NCI-H2029 treated with DMSO at 0.1 percent for 48 hours (cell line): ENCODE data around the gene FAF1.

Source experiments
- DNase-seq: peaks from one replicate; lab custom pipeline; 2025; lab: John Stamatoyannopoulos, UW

The FAF1 gene

DNA sequence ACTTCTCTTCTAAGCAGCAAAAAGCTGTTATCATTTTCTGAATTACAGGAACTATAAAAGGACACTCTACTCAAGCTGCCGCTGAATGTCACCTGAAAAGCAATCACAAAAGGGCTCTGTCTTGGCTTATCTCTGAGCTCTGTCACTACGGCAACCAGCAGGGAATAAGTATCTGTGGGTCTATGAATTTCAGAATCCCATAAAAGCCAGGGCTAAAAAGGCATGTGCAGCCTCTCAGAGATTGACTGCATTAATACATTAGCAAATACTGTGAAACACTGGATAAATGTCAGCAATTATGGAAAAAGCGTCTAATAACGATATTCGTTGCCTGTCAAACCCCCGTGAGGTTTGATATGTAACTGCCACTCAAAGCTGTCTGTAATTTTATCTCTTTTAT is 326.6 kb downstream of the FAF1 start:
- DNase-seq = peak; percentile 92

- DNase-seq = no peak
These were observed 328.9 kb downstream of the FAF1 start for GRCh38 chr1:50631161-50631560.

GRCh38 chr1:50622259-50622658 is 337.8 kb downstream of the FAF1 start:
- no peak for DNase-seq

- DNase-seq = peak; percentile 54
These were observed 339.3 kb downstream of the FAF1 start for GRCh38 chr1:50620680-50621329.

DNA sequence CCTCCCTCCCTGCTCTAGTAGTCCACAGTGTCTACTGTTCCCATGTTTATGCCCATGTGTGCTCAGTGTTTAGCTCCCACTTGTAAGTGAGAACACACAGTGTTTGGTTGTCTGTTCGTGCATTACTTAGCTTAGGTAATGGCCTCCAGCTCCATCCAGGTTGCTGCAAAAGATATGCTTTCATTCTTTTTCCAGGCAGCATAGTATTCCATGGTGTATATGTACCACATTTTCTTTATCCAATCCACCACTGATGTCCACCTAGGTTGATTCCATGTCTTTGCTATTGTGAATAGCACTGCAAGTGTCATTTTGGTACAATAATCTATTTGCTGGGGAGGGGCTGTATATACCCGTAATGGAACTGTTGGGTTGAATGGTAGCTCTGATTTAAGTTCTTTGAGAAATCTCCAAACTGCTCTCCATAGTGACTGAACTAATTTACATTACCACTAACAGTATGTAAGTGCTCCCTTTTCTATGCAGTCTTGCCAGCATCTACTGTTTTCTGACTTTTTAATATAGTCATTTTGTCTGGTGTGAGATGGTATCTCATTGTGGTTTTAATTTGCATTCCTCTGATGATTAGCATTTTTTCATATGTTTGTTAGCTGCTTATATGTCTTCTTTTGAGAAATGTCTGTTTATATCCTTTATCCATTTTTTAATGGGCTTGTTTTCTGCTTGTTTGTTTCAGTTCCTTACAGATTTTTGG is 344.9 kb downstream of the FAF1 start:
- no peak for DNase-seq

DNA sequence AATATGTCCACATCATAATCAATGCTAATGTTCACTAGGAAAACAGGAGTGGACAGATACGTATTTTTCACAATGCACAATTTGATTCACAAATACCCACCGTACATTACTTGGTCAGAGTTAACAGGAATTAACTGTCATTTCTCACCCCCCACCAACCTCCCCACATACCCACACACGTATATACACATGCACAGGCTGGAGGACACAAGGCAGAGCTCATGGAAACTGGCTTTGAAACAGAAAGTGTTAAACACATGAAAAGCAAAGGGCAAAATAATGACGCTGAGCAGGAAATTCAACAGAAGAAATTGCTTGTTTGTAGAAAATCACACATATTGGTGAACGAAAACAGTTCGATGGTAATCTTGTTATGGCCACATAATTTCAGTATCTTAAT is 348.4 kb downstream of the FAF1 start:
- no peak for DNase-seq

GRCh38 chr1:50610563-50610962 is 349.5 kb downstream of the FAF1 start:
- no peak for DNase-seq

GRCh38 chr1:50609508-50609907 is 350.6 kb downstream of the FAF1 start:
- DNase-seq = no peak

DNA sequence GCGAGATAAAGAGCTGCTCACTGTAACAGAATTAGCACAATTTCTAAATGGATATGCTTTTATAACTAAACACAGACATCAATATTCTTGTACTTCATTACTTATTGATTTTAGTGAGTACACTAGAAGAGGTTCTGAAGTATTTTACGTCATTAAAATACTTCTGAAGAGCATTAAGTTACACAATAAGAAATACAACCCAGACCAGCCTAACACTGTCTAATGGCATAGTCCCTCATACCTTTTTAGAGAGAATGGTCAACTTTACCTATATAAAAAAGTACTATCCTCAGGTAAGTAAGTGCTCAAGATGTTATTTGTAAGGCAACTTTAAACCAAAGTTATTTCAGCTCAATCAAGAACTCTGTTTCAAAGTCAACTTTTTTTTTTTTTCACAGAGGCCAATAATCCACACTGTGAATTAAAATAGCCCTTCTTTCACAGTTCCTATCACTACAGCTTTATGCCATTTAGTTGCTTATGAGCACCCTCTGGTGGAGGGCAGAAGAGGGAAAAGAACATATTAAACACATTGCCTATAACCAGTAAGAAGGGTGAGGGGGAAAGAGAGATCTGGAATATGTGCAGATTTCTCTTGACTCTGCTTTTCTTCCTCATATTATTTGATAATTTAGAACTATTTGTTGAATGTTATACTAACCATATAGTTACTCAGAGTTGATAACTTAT is 354.7 kb downstream of the FAF1 start:
- peak; percentile 70 for DNase-seq

DNA sequence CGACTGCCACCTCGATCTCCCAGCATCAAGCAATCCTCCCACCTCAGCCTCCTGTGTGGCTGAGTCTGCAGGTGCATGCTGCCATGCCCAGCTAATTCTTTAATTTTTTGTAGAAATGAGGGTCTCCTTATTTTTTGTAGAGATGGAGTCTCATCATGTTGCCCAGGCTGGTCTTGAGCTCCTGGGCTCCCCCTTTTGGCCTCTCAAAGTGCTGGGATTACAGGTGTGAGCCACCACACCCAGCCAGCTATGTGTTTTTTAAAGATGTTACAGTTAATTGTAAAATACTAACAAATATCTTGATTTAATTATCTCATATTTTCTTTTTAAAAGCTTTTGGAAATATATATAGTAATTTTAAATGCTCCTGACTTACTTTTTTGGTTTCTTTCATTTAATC is 355.5 kb downstream of the FAF1 start:
- DNase-seq = no peak

DNA sequence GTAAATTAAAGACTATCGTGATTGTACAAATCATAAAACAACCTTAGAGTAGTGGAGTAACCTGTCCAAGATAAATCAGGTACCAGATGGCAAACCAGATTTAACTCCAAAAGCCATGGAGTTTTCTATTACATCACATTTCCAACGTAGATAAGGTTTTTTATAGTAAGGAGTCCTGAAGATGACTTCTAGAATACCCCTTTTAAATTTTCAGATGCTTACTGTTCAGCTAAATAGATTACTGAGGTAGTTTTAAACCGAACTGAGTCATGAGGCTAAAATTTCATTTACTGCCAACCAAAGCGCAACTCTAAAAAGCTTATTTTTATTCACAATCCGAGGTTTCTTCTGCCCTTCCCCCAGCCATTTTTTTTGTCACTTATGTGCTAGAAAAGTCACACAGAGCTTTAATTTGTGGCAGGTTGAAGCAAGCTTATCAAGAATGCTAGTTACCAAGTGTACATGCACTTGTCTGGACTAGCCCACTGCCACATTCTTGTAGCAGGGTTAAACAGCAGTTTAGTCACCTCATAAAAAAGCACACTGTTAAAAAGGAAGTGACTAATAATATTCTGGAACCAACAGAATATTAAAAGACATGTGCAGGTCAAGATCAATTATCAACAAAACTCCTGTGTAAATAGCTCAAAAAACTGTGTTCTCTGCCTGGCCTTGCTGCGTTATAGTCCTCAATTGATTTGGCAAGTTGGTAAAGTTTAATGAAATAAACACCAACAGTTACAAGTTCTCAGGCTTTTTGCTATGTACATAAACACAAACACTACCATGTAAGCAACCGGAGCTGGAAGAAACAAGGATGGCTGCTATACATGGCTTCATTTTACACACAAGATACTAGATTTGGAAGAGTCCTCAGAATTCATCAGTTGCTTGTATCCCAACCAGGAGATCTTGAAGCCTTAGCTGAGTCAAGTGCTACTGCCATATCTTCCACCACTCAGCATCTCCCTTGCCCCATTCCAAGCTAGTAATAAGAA is 356.5 kb downstream of the FAF1 start:
- DNase-seq = no peak

- DNase-seq = no peak
These were observed 360.5 kb downstream of the FAF1 start for GRCh38 chr1:50599546-50599945.

DNA sequence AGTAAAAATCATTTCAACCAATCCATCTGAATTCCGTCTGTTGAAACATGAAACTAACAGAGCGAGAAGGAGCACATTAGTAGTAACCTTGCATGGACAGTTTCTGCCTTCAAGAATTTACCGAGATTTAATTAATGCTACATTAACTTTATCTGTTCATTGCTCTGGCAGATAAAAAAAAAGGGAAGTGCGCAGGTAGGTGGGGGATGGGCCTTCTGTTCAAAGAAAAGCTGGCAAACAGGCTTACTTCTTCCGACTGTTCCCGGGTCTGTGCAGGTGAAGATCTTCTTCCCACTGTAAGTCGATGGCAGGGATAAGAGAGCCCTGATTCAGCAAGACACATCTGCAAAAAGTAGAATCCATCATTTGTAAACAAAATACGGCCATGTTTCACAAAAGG is 364.2 kb downstream of the FAF1 start:
- no peak for DNase-seq

DNA sequence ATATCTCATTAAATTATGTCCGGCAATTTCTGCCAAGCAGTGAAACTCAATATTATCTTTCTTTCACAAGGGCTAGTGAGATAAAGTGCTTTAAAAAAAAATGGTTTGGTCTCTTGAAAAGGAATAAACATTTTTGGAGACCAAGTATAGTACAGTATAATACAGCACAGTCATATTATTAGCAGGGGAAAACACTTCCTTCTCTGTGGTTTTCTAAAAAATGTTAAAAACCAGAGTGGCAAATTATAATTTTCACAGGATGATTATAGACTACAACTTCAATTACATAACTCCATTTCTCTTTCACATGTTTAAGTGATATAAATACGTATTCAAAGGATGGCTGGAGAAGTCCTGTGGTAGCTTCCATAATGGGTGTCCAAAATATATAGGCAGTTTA is 366.6 kb downstream of the FAF1 start:
- DNase-seq = no peak

DNA sequence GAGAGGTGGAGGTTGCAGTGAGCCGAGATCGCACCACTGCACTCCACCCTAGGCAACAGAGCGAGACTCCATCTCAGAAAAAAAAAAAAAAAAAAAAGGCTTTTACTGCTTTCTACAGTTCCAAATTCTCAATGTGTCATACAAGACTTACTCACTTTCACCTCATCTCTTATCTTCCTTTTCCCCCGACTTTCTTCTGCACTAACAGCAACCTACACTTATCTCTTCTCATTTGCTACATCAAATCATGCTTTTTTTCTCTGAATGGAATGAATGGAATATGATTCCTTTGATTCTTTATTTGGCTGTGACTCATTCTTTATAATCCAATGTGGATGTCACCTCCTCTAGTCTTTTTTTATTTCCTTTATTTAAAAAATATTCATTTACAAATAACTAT is 368.5 kb downstream of the FAF1 start:
- no peak for DNase-seq

- no peak for DNase-seq
These were observed 377.7 kb downstream of the FAF1 start for GRCh38 chr1:50582346-50582745.

DNA sequence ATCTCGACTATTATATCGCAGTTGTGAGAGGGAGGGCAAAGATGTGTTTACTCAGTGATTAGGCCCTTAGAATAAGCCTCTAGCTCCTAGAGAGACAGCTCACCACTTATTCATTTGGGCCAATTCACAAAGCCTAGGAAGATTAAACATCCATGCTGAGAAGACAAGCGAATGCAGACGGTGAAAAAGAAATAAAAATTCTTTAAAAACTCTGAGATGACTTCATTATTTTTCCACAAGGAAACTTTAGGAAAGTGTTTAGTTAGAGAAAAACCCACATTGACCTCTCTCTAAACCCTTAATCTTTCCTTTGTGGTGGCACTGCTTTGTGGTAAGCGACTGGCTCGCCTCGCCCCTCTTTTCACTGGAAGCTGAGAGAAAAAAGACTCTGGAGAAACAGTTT is 390.0 kb downstream of the FAF1 start:
- no peak for DNase-seq

DNA sequence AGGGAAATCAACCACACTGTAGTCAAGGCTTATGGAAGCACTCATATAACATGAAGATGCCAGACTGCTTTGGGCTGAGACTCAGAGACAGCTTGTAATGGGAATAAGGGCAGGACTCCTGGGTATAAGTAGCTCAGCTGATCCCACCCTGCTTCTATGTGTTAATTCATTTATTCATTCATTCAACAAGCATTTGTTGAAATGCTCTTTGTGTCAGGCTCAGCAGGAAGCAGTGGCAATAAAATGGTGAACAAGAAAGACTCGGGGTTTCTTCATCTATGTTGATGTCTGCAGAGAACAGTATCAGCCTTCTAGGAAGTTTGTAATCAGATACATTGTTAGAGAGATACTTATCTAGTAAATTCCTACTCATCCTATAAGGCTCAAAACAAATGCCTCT is 391.3 kb downstream of the FAF1 start:
- DNase-seq = no peak

DNA sequence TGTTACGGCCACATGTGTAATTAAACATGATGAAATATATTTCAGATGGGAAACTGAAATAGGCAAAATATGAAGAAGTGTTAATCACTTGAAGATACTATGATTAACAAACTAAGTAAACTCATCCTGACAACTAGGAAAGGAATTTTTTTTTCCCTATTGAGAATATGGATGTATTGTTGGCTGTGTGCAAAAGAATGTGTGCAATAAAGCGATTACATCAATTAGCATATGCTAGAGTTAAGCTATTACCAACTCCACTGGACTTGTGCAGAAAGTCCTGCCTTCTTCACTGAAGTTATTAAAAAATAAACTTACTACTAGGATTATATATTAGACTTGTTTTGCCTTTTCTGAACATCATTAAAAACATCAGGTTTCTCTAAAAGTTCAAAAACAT is 393.7 kb downstream of the FAF1 start:
- no peak for DNase-seq

GRCh38 chr1:50564417-50564816 is 395.6 kb downstream of the FAF1 start:
- DNase-seq = no peak

DNA sequence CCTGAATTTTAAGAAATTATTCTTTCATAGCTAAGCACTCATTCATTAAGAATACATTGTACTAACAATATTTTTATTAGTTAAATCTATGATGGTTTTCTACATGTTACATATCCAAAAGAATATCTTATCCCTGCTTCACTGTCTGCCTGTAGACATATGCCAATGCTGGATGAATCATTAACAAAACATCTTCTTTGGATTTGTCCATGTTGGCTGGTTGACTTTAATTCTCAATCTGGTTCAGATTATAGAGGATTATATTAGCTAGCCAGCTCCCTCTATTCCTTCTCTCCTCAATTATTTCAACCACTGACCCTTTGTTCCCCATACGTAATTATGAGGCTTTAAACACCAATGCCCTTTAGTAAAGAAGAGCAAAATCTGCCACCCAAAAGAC is 398.0 kb downstream of the FAF1 start:
- DNase-seq = no peak

DNA sequence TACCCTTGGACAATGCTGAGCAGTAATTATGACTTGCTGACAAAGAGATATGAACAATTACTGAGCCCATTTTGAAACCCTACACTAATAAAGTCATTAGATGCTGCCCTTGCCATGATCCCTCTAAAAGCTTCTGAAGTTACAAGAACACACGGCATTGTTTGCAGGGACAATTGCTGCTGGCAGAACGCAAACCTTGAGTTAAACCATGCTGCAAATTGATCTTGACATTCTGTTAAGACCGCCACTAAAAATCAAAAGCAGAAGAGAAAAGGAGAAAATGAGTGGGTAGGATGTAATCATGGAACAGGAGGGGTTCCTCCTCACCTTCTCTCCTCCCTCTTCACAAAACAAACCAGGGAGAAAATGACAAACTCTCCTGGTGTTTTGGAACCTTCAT is 400.6 kb downstream of the FAF1 start:
- DNase-seq = no peak
